HG02798 (cell line): ENCODE results near the gene SPATS2L.

ENCODE experiments used
- ATAC-seq: cut with Tn5 transposase; IDR thresholded peaks from one replicate; pipeline ENCODE4 v1.9.1; 2021; ENCODE audit warnings: mild to moderate bottlenecking; ENCODE audit not compliant: unreplicated experiment, poor library complexity

SPATS2L gene

DNA sequence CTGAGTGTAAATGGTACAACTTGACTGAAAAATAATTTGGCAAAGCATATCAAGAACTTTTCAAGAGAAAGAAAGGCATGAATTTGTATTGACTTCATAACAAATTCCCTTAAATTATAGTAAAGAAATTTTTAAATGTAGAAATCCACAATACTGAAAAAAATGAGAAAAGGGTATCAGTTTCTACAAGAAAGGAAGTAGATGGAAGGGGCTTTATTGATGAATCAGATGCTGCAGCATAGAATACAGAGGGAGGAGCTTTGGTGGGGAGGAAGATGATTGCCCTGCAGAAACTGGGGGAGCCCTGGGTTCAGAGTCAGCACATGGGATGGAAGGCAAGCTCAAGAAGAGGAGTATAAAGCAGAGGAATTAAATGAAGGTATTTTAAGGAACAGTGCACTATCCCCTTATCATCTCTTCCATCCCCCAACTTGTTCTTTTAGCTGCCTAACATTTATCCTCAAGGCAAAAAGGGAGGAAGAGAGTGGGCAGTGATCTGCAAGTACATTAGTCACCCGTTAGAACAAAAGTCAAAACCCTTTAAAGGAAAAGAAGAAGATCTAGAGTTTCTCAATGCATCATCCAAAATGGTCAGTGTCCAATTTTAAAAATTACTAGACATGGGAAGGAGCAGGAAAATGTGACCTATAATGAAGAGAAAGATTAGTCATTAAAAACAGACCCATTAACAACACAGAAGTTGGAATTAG, 125.7 kb downstream of the SPATS2L start:
- no peak for ATAC-seq

DNA sequence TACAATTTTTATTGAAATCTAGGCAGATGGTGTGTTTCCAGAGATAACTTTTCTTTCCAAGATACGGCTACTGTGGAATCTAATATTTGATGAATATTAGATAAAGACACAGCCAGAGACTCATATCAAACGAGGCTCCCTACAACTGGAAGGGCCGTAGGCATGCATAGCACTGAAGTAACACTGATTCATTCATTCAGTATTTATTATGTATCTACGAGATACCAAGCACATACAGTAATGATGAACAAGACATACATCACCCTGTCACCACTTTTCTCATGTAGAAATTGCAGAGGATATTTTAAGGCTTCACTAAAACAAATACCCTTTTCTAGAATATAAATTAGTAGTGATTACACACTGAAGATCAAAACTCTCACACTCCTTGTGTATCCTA, 128.9 kb downstream of the SPATS2L start:
- no peak for ATAC-seq

DNA sequence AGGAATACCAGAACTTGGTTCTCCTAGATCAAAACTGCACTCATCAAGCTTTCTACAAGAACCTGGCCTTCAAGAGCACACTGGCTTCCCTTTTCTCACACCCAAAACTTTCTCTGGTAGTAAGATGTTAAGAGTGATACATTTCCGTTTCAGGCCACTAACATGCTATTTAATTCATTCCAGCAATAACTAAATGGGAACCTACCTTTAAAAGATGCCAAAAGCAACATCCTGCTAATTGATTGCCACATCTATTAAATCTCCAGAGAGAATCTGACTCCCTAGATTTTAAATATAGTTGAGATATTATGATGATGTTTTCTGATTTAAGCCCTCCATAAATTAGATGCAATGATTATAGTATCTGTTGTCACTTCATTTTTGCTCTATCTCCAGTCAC, 131.8 kb downstream of the SPATS2L start:
- no peak for ATAC-seq

DNA sequence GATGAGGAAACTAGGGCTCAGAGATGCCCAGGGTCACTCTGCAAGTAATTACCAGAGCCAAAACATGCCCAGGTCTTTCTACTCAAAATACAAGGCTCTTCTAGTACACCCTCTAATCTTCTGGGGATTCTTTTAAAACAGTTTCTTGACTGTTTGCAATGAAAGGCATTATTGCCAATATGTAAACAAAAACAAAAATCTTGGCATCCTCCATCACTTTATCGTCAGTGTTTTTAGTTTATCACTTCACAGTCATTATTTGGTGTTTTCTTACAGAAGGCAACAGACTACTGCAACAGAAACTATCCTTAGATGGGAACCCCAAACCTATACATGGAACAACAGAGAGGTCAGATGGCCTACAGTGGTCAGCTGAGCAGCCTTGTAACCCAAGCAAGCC, 132.4 kb downstream of the SPATS2L start:
- no peak for ATAC-seq

DNA sequence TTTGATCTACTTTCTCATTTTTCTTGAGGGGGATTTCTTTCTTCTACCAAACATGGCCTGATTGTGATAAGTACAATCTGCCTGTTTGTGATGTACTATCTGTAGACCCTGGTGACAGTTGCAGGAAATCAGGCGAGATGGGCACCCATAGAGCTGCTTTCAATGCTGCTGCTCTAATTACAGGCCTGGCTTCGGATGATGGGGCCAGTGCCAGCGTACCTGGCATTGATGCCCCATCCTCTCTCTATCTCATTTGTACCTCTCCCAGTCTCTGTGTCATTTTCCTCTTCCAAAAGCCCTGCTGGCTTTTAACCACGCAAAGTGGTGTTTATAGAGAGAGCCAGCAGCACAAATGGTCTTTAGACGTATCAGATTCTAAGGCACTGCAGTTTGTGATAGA, 133.5 kb downstream of the SPATS2L start:
- ATAC-seq = no peak

DNA sequence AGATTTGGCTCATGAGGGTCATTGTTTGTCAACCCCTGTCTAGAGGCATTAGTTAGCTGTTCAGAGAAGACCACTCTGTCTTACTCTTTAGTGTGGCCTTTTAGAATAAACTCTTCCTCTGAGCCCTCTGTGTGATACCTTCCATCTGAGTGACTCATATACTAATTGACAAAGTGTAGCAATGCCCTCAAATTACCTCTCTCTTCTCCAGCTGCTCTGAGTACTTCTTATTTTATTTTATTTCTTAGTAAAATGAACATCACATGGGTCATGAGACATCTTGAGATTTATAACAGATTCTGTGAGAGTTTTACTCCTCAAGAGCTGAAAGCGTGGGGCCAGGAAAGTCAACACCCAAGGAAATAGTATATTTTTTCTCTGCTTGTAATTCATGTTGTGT, 136.0 kb downstream of the SPATS2L start:
- no peak for ATAC-seq

DNA sequence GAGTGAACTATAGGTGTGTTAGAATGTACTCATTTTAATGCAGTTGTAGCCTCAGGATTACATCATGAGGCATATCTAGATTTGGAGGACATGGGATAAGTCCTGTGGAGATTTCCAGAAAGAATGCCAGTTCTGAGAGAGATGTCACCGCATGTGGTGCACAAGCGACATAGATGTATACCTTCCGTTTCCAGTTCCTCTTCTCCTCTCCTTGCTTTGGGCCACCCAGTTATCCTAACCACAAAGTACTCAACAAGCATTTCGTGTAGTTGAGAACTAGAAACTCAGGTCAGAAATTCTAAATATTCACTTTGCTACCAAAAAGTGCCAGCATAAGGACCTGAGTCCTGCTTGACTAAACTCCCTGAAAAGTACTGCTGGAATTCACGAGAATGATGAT, 136.9 kb downstream of the SPATS2L start:
- ATAC-seq = no peak

DNA sequence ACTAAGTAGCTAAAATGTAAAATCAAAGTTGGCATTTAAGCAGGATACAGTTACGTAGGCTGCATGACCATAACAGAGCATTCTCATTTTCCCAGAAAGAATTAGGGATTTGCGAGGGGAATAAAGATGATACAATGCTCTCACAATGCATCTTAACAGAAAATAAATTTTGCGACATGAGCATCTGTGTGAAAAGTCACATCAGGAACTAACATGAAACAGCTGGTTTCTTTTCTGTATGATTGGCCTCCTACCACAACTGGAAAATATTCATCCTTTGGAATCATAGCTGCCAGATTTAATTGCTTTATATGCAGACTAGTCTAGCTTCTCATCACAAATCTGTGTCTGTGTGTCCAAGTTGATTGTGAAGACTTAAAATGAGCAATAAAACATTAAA, 137.4 kb downstream of the SPATS2L start:
- no peak for ATAC-seq

DNA sequence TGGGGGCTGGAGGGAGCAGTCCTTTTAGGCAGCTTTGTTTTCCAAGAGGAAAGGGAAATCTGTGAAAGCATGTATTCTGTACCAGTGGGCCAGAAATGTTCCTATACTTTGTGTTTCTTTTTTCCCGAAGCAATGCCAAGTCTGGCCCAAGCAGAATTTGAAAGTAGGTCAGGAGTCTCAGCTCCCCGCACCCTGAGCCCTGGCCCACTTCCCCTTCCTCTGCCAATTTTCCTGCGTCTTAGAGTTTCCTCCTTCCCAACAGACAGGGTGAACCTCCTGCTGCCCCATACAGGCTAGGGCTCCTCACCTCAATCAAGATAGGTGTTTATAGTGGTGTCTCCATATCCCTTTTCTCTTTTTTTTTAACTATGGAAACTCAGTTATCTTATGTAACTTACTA, 138.0 kb downstream of the SPATS2L start:
- ATAC-seq = no peak

DNA sequence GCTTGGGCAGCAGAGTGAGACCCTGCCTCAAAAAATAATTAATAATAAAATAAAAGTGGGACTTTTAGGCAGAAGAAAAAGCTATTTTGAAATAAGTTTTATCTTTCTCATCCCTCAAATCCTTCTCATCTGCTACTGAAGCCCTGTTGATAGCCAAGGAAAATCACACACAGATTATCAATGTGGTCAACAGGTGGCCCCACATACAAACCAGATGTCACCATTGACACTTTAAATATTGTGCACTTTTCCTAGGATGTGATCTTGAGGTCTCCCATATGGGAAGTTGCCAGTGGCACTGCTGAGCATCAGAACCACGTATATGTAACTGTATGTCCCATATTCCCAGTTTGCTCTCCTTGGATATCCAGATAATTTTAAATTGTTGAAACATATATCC, 138.8 kb downstream of the SPATS2L start:
- no peak for ATAC-seq

DNA sequence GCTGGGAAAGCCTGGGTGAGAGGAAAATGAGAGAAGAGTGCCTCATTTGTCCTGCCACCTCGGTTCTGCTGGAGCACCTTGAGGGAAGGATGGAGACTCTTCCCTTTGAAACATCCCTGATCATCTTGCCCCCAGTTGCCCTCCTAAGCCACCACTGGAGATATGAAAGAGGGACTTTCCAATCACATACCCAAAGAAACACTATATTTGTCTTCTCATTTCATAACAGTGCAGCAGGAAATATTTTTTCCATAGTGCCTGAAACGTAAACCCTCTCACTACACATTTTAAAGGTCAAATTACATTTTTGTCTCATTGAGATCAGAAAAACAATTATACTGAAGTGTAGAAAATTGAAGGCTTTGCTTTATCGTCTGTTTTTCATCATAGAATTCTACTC, 140.1 kb downstream of the SPATS2L start:
- ATAC-seq = no peak

DNA sequence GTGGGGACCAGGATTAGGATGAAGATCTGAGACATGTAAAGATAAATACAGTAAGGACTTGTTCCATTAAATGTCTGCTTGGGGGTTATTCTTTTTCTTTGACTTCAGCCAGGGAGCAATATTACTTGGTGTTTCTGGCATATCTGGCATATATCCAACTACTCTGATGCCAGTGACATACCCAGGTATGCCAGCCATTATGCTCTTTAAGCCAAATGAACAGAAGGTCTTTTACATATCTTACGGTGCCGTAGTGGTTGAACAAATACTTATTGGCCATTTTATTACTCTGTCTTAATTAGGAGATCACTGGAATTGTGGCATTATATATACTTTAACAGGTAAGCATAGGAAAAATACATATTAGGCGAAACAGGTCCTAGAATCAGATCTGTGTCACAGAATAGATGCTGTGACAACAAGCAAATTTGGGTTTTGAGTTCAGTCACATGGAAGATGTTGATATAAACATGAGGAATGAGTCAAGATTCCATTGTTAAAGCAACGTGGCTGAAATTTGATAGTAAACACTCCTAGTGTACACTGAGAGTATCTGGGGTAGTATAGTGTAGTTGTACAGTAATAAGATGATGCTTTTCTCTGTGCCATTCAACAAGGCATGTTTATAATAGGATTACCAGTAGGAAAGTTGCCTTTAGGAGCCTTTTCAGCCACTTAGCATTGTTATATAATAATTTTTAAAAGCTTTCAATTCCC, 140.8 kb downstream of the SPATS2L start:
- no peak for ATAC-seq

DNA sequence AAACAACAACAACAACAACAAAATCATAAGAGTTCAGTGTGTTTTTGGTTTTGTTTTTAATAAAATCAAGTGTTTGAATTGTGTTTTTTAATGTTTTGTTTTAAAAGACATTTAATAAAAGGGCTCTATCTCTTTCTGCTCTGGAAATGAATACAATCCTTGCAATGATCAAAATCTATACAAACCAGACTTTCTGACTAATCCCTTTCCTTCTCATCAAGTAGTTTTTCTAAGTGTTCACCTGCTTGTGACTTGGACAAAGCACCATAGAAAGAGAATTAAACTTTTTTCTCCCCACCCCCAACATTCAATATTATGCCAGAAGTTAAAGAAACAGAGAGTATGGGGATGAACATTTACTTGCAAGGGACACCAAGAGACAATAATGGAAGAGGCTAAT, 142.0 kb downstream of the SPATS2L start:
- no peak for ATAC-seq

DNA sequence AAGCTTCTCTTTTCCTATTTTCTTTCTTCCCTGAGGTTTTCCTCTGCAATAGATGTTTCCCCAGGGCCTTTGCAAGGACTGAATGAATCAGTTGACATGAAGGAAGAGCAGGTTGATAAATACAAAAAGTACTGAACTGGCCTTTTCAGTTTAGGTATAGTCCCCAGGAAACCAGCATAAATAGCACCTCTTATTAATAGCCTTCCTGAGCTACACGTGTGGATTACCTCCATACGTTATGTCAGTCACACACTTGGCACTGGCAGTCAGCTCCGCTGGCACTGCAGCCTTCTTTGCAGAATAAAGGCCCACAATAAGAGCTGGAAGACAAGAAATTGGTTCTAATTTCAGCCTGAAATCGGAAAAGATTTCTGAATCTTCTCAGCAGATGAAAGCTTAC, 142.7 kb downstream of the SPATS2L start:
- ATAC-seq = no peak

DNA sequence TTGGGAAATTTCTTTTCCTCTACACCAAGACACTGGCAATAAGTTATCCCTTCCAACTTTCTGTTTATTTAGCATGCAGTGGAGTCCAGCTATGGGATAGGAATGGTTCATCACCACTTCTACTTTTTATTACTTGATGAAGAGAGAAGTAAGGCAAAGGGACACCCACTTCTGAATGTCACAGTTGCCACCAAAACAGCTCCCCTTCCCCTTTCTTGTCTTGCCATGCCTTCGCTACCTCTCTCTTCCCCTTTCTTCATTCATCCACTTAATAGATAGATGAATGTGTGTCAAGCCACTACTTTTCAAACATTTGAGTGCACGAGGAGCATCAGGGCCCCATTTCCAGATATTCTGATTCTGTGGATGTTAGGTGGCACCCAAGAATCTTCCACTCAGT, 143.8 kb downstream of the SPATS2L start:
- ATAC-seq = no peak

DNA sequence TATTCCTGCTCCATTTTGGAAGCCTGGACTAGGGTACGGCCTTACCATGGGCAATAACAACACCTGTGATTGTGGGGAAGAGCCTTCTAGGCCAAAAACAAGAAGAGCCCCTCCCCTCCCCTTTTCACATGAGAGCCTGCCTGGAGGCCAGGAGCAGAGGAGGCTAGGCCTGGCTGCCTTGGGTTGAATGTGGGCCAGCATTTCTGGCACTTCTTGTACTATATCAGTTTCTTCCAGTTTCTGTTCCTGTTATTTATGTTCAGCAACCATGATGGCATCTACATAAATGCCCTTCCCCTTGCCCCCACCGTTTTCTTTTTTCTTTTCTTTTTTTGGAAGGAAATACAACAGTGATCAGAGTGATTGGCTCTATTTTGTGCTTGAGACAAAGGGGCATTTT, 145.0 kb downstream of the SPATS2L start:
- ATAC-seq = no peak

DNA sequence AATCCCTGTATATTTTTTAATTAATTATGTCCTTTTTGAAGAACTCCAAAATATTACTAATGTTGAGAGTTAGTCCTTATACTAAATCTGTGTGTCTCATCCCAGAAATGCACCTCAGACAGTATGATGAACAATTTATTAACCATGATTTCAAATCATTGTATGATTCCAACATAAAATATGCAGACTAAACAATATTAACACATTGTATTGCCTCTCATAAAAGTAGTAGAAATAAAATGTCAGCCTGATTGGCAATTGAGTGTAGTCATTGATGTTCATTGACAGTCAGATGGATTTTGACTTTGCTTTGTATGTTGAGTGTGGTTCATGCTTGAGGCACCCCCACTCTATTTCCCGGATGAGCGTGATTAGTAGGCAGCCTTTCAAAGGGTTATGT, 145.9 kb downstream of the SPATS2L start:
- ATAC-seq = no peak

DNA sequence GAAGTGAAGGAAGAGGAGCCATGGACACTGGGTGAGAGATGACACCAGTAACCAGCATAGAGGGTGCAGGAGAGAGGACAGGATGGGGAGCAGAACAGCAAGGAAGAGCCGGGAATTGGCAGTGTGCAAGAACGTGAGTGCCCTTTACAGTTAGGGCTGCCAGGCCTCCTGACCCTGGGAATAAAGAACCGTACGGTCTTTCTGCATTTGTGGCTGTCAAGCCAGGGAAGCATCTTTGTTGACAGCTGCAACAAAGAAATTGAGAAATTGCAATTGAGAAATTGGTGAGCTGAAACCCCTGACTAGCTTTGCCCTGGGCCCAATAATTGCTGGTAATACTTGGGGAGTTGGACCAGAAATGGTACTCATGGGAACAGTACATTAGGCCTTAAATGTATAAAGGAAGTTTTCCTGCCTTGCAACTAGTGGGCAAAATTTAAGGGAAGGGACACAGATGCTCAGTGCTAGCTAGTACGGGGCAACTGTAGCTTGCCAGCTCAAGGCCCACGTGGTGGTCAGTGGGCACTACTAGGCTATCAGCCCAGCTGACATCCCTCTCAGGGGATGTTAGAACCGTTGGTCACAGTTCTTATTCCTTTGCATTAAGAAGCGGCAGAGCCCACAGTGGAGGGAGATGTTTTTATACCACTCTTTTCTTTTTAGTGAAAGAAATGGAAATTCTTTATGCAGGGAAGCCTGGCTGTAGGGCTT, 146.8 kb downstream of the SPATS2L start:
- ATAC-seq = no peak

DNA sequence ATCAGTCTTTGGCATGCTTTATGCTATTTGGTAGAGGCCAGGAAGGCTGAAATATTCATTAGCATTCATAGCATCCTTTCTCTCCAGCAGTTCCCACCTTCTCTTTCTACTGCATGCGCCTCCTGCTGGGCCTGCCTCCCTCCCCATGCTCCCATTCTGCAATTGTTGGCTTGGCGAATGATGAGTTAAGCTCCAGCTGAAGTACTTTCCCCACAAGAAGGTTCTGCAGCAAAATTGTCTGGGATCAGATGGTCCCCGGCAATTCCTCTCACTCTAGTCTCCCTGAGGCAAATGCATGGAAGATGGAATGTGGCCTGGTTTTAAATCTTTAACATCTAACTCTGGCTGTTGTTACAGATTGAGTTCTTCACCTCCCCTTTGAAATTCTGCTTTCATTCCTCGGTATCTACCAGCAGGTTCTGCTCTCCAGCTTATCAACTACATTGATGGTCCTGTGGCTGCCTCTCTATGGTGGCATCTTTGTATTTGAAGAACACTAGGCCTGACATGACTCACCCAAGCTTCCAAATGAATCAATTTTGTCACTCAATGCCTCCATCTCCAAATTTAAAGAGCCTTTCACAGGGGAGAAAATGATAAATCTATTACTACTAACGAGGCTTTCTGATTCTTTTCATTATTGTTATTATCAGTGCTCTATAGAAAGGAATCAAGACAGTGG, 147.5 kb downstream of the SPATS2L start:
- ATAC-seq = no peak

DNA sequence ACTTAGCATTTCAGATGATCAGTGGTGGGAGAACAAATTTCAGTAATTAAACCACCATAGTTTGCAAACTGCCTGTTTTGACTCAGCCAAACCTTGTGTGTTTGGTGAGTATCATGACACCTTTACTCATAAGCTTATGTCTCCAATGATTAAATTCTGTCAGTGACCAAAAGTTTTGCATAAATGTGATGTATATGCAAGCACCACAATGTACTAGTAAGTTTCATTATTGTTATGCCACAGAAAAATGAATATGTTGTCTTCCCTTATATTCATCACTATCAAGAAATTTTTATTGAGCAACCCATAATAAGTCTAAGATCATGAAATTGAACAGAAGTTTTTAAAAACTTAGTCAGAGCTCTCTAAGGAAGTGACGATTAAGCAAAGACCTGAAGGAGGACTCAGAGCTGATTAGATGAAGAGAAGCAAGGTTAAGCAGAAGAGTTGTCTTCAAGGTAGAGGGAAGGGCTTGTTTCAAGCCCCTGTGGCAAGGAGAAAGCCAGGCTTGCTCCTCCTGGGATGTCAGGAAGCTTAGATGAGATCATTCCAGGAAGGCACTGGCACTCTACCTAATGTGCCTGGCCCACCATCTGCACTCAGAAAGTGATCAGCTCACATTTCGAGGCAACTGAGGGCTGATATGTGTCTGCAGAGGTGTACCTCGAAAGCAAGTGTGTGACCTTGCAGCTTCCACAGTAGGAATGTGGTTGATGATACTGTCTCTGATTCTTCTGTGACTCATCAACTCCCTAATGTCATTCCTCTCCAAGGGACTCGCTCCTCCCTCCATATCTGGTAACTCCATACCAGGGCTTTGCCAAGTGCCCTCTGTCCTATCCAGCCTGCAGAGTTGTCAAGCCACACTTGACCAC, 148.7 kb downstream of the SPATS2L start:
- peak; percentile 90 for ATAC-seq
